ENCODE data around the gene GPATCH2. TPM values are rescaled to one million over a fixed set of nuclear protein-coding genes. Genes with fewer than 3 reads are reported as not detected.

The GPATCH2 gene
- total RNA-seq, 2 experiments from 2014 or later: 9.2 to 9.6 TPM

GRCh38 chr1:217627431-217627830 lies 3.5 kb downstream of the GPATCH2 start:
- H3K4me3 ChIP-seq (ENCODE audit: low read length): no peak overlapping the region
- no peak for TF ChIP-seq CTCF (IDR thresholded peaks at IDR 0.05)
- no peaks in the 10 kb centered on the region for H3K27me3 Mint-ChIP-seq
- no peaks in the 10 kb centered on the region for H3K36me3 ChIP-seq (ENCODE audit: insufficient read depth, low read length)
- H3K9me3 ChIP-seq (ENCODE audit: control insufficient read depth in 1 of 2, insufficient read depth in 1 of 2, low read length in 2 of 2): no peaks in the 10 kb centered on the region
- H3K36me3 Mint-ChIP-seq (ENCODE audit: low read depth): peaks cover 14% of the 10 kb centered on the region
- peaks cover 67% of the 10 kb centered on the region for H3K4me1 Mint-ChIP-seq (ENCODE audit: low read depth)
- H3K4me3 Mint-ChIP-seq: no peak overlapping the region
- intact Hi-C loops (cut with DNase I, micrococcal nuclease): loop anchor here in 1 of 2 experiments (5.0 kb wide), 1 partner anchor 655 kb away; no protein-coding TSS in a partner anchor
- H3K27ac Mint-ChIP-seq: no peak overlapping the region
- CTCF ChIA-PET: interaction anchor here (0.9 kb wide), 1 partner anchor 25 kb away, joined by 3 read pairs; no protein-coding TSS in a partner anchor
- DNase-seq (no peak), ATAC-seq (ENCODE audit: poor library complexity) (no peak)
- POLR2A ChIA-PET: interaction anchor here (0.6 kb wide), 1 partner anchor 689 kb away, joined by 3 read pairs; no protein-coding TSS in a partner anchor
- peaks cover 7% of the 10 kb centered on the region for H3K4me1 ChIP-seq (ENCODE audit: insufficient read depth, low read length)
- H3K27ac ChIP-seq (ENCODE audit: low read depth in 1 of 2, low read length in 2 of 2): no peak overlapping the region
- no peaks in the 10 kb centered on the region for H3K27me3 ChIP-seq (ENCODE audit: control insufficient read depth in 1 of 2, insufficient read depth in 2 of 2, low read length in 2 of 2)
- no peaks in the 10 kb centered on the region for H3K9me3 Mint-ChIP-seq

DNA sequence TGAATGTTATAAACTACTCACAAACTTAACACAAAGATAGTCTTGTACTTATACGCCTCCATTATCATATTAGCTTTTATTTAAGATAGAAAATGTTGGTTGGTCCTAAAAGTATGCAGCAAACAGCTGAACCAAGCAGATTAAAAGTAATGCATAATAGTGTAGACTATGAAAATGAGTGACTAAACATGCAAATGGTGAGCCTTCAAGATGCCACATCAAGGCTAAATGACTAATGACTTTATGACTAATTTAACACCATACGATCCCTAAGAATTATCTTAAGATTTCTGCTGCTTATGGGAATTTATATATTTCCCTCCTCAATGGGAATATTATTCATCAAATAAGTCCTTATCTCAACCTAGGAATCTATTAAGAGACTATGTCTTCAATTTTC lies 4.6 kb downstream of the GPATCH2 start:
- Histone ChIP-seq H3K4me3 (ENCODE audit: low read length) (no peak overlapping the region), H3K36me3 (ENCODE audit: insufficient read depth, low read length) (no peaks in the 10 kb centered on the region), H3K4me1 (ENCODE audit: insufficient read depth, low read length) (peaks cover 2% of the 10 kb centered on the region), H3K27ac (ENCODE audit: low read depth in 1 of 2, low read length in 2 of 2) (no peak overlapping the region), H3K27me3 (ENCODE audit: control insufficient read depth in 1 of 2, insufficient read depth in 2 of 2, low read length in 2 of 2) (no peaks in the 10 kb centered on the region), H3K9me3 (ENCODE audit: control insufficient read depth in 1 of 2, insufficient read depth in 1 of 2, low read length in 2 of 2) (no peaks in the 10 kb centered on the region)
- no peak overlapping the region for H3K4me3 Mint-ChIP-seq
- CTCF ChIA-PET: no interaction called here
- POLR2A ChIA-PET: no interaction called here
- H3K4me1 Mint-ChIP-seq (ENCODE audit: low read depth): peaks cover 72% of the 10 kb centered on the region
- no peak for TF ChIP-seq CTCF (IDR thresholded peaks at IDR 0.05)
- no peak overlapping the region for H3K27ac Mint-ChIP-seq
- ATAC-seq (ENCODE audit: poor library complexity): no peak
- intact Hi-C loops (cut with DNase I, micrococcal nuclease): loop anchor here in 1 of 2 experiments (5.0 kb wide), 1 partner anchor 656 kb away; no protein-coding TSS in a partner anchor
- no peak for DNase-seq
- H3K9me3 Mint-ChIP-seq: no peaks in the 10 kb centered on the region
- no peaks in the 10 kb centered on the region for H3K27me3 Mint-ChIP-seq
- H3K36me3 Mint-ChIP-seq (ENCODE audit: low read depth): peaks cover 14% of the 10 kb centered on the region

- Mint-ChIP-seq H3K36me3 (ENCODE audit: low read depth) (peaks cover 36% of the 10 kb centered on the region), H3K4me1 (ENCODE audit: low read depth) (peaks cover 45% of the 10 kb centered on the region), H3K9me3 (no peaks in the 10 kb centered on the region), H3K27ac (no peak overlapping the region), H3K4me3 (no peak overlapping the region), H3K27me3 (no peaks in the 10 kb centered on the region)
- DNase-seq (no peak), ATAC-seq (ENCODE audit: poor library complexity) (no peak)
- Histone ChIP-seq H3K27ac (ENCODE audit: low read depth in 1 of 2, low read length in 2 of 2) (no peak overlapping the region), H3K36me3 (ENCODE audit: insufficient read depth, low read length) (peaks cover 13% of the 10 kb centered on the region), H3K9me3 (ENCODE audit: control insufficient read depth in 1 of 2, insufficient read depth in 1 of 2, low read length in 2 of 2) (no peaks in the 10 kb centered on the region), H3K4me3 (ENCODE audit: low read length) (no peak overlapping the region), H3K4me1 (ENCODE audit: insufficient read depth, low read length) (no peaks in the 10 kb centered on the region), H3K27me3 (ENCODE audit: control insufficient read depth in 1 of 2, insufficient read depth in 2 of 2, low read length in 2 of 2) (no peaks in the 10 kb centered on the region)
- intact Hi-C loops (cut with DNase I, micrococcal nuclease): no loop called here
- ChIA-PET CTCF (no interaction called here), POLR2A (interaction anchor here (3.9 kb wide), 1 partner anchor 9 kb away, joined by 15 read pairs; the partner anchor contains the start of genes GPATCH2 and SPATA17)
- TF ChIP-seq CTCF (IDR thresholded peaks at IDR 0.05): no peak
Measured at GRCh38 chr1:217622042-217622441, 8.8 kb downstream of the GPATCH2 start.
